GM18498 (cell line): Measurements from ENCODE around the gene KREMEN2.
A peak's percentile ranks its signal among the peaks of the same experiment; 100 is the strongest.

Source experiments
- ATAC-seq: cut with Tn5 transposase; IDR thresholded peaks from one replicate; pipeline ENCODE4 v1.9.1; 2021; ENCODE audit warnings: mild to moderate bottlenecking, moderate library complexity; ENCODE audit not compliant: unreplicated experiment

KREMEN2 gene

GRCh38 chr16:2963074-2963722 lies 877 bp upstream of the KREMEN2 start:
- no peak for ATAC-seq

- ATAC-seq: no peak
Measured at GRCh38 chr16:2964475-2965336, 631 bp downstream of the KREMEN2 start.

GRCh38 chr16:2966043-2966807 lies 2.1 kb downstream of the KREMEN2 start:
- ATAC-seq: no peak

- no peak for ATAC-seq
Measured at GRCh38 chr16:2966808-2967191, 2.7 kb downstream of the KREMEN2 start.

- ATAC-seq: no peak
Measured at GRCh38 chr16:2967211-2967631, 3.1 kb downstream of the KREMEN2 start.

GRCh38 chr16:2967721-2968161 lies 3.7 kb downstream of the KREMEN2 start:
- no peak for ATAC-seq

- ATAC-seq: no peak
Measured at GRCh38 chr16:2968368-2968737, 4.3 kb downstream of the KREMEN2 start.

- peak; percentile 78 for ATAC-seq
Measured at GRCh38 chr16:2968738-2969544, 4.9 kb downstream of the KREMEN2 start, which contains the start of gene PAQR4. Gene PAQR4 (plus strand): TSS chr16:2969348. CDS start chr16:2969675, 327 bp downstream.

- ATAC-seq: peak; percentile 40
Measured at GRCh38 chr16:2969545-2970521, 5.8 kb downstream of the KREMEN2 start.

- no peak for ATAC-seq
Measured at GRCh38 chr16:2970563-2970962, 6.5 kb downstream of the KREMEN2 start.

GRCh38 chr16:2971134-2971984 lies 7.3 kb downstream of the KREMEN2 start:
- no peak for ATAC-seq

GRCh38 chr16:2971985-2972784 lies 8.1 kb downstream of the KREMEN2 start:
- no peak for ATAC-seq

- no peak for ATAC-seq
Measured at GRCh38 chr16:2973093-2973492, 9.0 kb downstream of the KREMEN2 start.

GRCh38 chr16:2973605-2974318 lies 9.7 kb downstream of the KREMEN2 start:
- no peak for ATAC-seq

- no peak for ATAC-seq
Measured at GRCh38 chr16:2974319-2975056, 10.4 kb downstream of the KREMEN2 start.

GRCh38 chr16:2975161-2975795 lies 11.2 kb downstream of the KREMEN2 start:
- no peak for ATAC-seq
